Stomach (tissue), 4 donors: ENCODE measurements around the gene ARPP19.

Experiments used
- CTCF ChIP-seq, 7 experiments: fragments of 450-650 bp in 4 of 7; fragments of 200-600 bp in 3 of 7; sonication (generic) in 3 of 7; IDR thresholded peaks; one replicate each; pipeline ENCODE4 v1.5.1; 2016 to 2019; ENCODE audit warnings: antibody characterized with exemption in 7 of 7, control low read depth in 2 of 7, mild to moderate bottlenecking in 1 of 7
- POLR2A ChIP-seq, 4 donors: fragments of 450-650 bp; IDR thresholded peaks; one replicate each; pipeline ENCODE4 v1.6.1; 2016; ENCODE audit warnings: antibody characterized with exemption in 4 of 4, control low read depth in 2 of 4, mild to moderate bottlenecking in 1 of 4, moderate library complexity in 1 of 4
- POLR2AphosphoS5 ChIP-seq, 3 donors: sonication (generic); formaldehyde crosslinking; IDR thresholded peaks; one replicate each; pipeline ENCODE4 v1.6.1; 2016; ENCODE audit warnings: antibody characterized with exemption in 3 of 3

GRCh38 chr15:52552303-52552702 lies 16.5 kb downstream of the ARPP19 start:
- no peak for TF ChIP-seq CTCF (IDR thresholded peaks at IDR 0.05)
- TF ChIP-seq POLR2A (IDR thresholded peaks at IDR 0.05): no peak
- no peak for TF ChIP-seq POLR2AphosphoS5 (IDR thresholded peaks at IDR 0.05)
